AG10803 (cell line): ENCODE measurements around the gene PTGS1.
"Not testable (repeated sequence)": the region's sequence is repeated elsewhere in the genome, so short reads cannot be mapped to it uniquely, and the experiment has no call there.

Experiments used
- DNase-seq: peaks from one replicate; pipeline ENCODE4 v3.0.0; 2010; ENCODE audit warnings: low read depth
- H3K4me3 ChIP-seq: 2 replicates; pipeline ENCODE4 v1.5.1; 2011; ENCODE audit warnings: mild to moderate bottlenecking, low read length, control low read depth
- CTCF ChIP-seq: conservative IDR thresholded peaks from 2 replicates; pipeline ENCODE4 v1.5.1; 2011; ENCODE audit warnings: mild to moderate bottlenecking, low read length, control low read depth, inconsistent platforms

Gene PTGS1

GRCh38 chr9:122397749-122398148, 26.9 kb downstream of the PTGS1 start:
- no peak overlapping the region for H3K4me3 ChIP-seq
- TF ChIP-seq CTCF = no peak
- no peak for DNase-seq

GRCh38 chr9:122398371-122398924, 27.6 kb downstream of the PTGS1 start:
- TF ChIP-seq CTCF = no peak
- no peak overlapping the region for H3K4me3 ChIP-seq
- no peak for DNase-seq

GRCh38 chr9:122401896-122402295, 31.1 kb downstream of the PTGS1 start:
- no peak for TF ChIP-seq CTCF
- DNase-seq = no peak

GRCh38 chr9:122402403-122402871, 31.6 kb downstream of the PTGS1 start:
- TF ChIP-seq CTCF = 0 out of 2 replicates have a peak, but pooled peaks have one; percentile 5
- no peak overlapping the region for H3K4me3 ChIP-seq
- peak; percentile 89 for DNase-seq

More at GRCh38 chr9:122401896-122402295, 31.1 kb downstream of the PTGS1 start:
- no peak overlapping the region for H3K4me3 ChIP-seq

GRCh38 chr9:122402874-122403273, 32.0 kb downstream of the PTGS1 start:
- peak; percentile 57 for DNase-seq
- TF ChIP-seq CTCF = no peak
- no peak overlapping the region for H3K4me3 ChIP-seq

GRCh38 chr9:122403381-122404000, 32.7 kb downstream of the PTGS1 start:
- TF ChIP-seq CTCF = no peak
- DNase-seq = peak; percentile 70

GRCh38 chr9:122405304-122406069, 34.7 kb downstream of the PTGS1 start:
- not testable (repeated sequence) for DNase-seq, H3K4me3 ChIP-seq

More at GRCh38 chr9:122403381-122404000, 32.7 kb downstream of the PTGS1 start:
- no peak overlapping the region for H3K4me3 ChIP-seq
